GM12873 (cell line): ENCODE data around the gene PPIL1.
A peak's percentile ranks its signal among the peaks of the same experiment; 100 is the strongest.

ENCODE experiments used
- TF ChIP-seq, protein P1 (sequence below): IDR thresholded peaks from 2 replicates; pipeline ENCODE4 v1.5.1; 2012; ENCODE audit warnings: low read depth, mild to moderate bottlenecking, moderate library complexity, low read length, control low read depth; ENCODE audit not compliant: insufficient read depth; ENCODE audit errors: missing control alignments

The PPIL1 gene

DNA sequence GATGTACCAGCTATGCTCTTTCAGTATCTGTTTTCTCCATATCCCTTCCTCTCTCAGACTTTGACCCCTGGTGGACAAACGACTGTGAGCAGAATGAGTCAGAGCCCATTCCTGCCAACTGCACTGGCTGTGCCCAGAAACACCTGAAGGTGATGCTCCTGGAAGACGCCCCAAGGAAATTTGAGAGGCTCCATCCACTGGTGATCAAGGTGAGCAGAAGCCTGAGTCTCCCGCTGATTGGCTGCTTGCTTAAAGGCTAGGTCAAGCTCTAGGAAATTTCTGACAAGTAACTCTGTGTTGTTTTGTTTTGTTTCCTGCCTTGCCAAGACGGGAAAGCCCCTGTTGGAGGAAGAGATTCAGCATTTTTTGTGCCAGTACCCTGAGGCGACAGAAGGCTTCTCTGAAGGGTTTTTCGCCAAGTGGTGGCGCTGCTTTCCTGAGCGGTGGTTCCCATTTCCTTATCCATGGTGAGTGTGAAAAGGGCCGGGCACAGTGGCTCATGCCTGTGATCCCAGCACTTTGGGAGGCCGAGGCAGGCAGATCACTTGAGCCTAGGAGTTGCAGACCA lies 39.7 kb upstream of the PPIL1 start:
- TF ChIP-seq, protein P1, sequence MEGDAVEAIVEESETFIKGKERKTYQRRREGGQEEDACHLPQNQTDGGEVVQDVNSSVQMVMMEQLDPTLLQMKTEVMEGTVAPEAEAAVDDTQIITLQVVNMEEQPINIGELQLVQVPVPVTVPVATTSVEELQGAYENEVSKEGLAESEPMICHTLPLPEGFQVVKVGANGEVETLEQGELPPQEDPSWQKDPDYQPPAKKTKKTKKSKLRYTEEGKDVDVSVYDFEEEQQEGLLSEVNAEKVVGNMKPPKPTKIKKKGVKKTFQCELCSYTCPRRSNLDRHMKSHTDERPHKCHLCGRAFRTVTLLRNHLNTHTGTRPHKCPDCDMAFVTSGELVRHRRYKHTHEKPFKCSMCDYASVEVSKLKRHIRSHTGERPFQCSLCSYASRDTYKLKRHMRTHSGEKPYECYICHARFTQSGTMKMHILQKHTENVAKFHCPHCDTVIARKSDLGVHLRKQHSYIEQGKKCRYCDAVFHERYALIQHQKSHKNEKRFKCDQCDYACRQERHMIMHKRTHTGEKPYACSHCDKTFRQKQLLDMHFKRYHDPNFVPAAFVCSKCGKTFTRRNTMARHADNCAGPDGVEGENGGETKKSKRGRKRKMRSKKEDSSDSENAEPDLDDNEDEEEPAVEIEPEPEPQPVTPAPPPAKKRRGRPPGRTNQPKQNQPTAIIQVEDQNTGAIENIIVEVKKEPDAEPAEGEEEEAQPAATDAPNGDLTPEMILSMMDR, result peak; percentile 18

DNA sequence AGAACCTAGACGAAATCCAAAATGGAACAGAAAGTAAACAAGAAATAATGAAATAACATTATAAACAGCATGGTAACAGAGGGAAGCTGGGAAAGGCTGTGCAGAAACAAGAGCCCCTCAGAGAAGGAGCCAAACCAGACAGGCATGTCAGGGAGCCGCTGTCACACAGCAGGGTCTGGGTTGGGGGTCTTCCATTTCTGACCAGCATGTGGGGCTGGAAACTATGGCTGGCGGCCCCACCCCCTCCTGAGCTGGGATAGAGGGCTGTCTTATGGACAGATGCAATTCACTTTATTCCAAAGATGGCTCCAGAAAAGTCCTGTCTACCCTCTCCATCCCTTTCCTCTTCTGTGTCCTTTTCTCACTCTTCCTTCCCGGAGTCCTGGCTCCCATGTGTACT lies 38.5 kb upstream of the PPIL1 start:
- TF ChIP-seq, protein P1, result no peak

DNA sequence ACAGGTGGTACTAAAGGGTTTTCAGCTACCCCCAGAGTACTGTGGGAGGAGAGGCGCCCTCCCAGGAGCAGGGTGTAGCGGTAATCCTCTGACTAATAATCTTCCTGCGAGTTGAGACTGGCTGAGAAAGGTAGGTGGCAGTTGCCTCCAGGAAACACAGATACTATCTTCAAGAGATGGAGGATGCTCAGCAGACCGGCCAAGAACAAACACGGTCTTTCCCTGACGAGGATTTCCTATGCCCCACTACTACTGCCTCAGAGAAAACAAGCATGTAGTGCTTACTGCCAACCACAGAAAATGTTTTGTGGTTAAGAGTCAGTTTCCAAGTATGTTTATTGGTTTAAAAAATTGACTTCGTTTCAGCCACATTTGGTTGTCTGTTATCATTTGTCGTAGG lies 38.0 kb upstream of the PPIL1 start:
- TF ChIP-seq, protein P1, result no peak

- TF ChIP-seq, protein P1, result no peak
Measured at GRCh38 chr6:36912030-36912454, 37.4 kb upstream of the PPIL1 start.

GRCh38 chr6:36908747-36909146 lies 34.1 kb upstream of the PPIL1 start:
- TF ChIP-seq, protein P1, result no peak

DNA sequence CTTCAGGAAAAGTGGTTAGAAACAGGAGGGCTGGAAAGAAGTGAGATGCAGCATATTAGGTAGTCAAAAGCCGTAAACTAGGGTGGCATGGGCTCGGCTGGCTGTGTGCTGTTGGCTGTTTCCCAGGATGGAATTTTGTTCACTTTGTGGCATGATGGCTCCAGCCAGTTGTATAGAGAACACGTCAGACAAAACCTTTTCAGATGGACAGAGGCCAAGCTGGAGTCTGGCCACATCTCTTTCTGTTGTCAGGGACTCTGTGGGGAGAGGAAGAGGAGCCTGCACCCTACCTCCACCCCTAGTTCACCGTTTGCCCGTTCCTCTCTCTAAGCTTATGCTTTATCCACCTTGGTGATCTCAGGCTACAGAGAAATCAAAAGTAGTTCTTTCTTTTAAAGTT lies 33.2 kb upstream of the PPIL1 start:
- TF ChIP-seq, protein P1, result no peak

DNA sequence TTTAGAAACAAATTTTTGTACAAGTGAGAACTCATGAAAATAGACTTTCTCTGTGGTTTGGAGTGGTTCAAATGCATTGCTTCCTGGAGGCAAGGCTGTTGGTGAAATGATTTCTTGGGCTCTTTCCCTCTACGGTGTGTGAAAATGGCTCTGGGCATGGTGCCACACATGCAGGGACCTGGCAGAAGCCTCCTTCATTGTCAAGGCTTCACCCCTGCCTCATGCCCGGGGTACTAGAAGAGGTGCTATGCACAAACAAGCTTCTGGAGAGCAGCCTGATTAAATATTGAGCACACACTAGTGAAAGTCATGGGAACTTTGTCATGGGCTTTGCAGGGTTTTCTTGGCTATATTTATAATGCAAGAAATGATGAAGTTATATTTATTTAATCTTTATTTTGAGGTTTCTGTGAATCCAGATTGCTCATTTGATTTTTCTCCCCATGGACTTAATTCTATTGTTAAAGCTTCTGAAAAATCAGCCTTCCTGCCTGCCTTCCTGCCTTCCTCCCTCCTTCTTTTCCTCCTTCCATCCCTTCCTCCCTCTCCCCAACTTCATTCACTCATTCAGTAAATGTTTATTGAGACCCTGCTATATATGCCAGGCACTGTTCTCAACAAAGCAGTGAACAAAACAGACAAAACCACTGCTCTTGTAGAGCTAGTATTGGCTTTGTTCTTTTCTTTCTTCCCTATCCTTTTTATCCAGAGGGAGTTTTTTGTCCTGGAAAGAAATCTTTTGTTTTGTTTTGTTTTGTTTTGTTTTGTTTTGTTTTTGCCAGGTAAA lies 32.1 kb upstream of the PPIL1 start:
- TF ChIP-seq, protein P1, result no peak
